IMR-90 (cell line): Measurements from ENCODE around the gene FBXO44.

Experiments
- BHLHE40 ChIP-seq: fragments of 150-350 bp; IDR thresholded peaks from 2 replicates; pipeline ENCODE4 v1.6.1; 2016; ENCODE audit warnings: mild to moderate bottlenecking, low read depth, low read length
- CHD1 ChIP-seq: IDR thresholded peaks from 2 replicates; pipeline ENCODE4 v1.6.1; 2012; ENCODE audit warnings: low read depth, low read length, improper control_type of control experiment
- CTCF ChIP-seq: conservative IDR thresholded peaks from 2 replicates; pipeline ENCODE4 v1.5.1; 2012; ENCODE audit warnings: mild to moderate bottlenecking, low read depth, low read length, improper control_type of control experiment
- MAFK ChIP-seq: IDR thresholded peaks from 2 replicates; pipeline ENCODE4 v1.6.1; 2012; ENCODE audit warnings: low read depth, low read length, improper control_type of control experiment
- MAZ ChIP-seq: IDR thresholded peaks from 2 replicates; pipeline ENCODE4 v1.6.1; 2012; ENCODE audit warnings: low read depth, mild to moderate bottlenecking, low read length, improper control_type of control experiment, moderate library complexity, borderline replicate concordance
- MXI1 ChIP-seq: IDR thresholded peaks from 2 replicates; pipeline ENCODE4 v1.6.1; 2012; ENCODE audit warnings: low read depth, mild to moderate bottlenecking, low read length, moderate library complexity, borderline replicate concordance
- POLR2A ChIP-seq: IDR thresholded peaks from 2 replicates; pipeline ENCODE4 v1.6.1; 2012; ENCODE audit warnings: mild to moderate bottlenecking, low read depth, low read length
- RAD21 ChIP-seq: IDR thresholded peaks from 2 replicates; pipeline ENCODE4 v1.6.1; 2012; ENCODE audit warnings: low read length, improper control_type of control experiment
- RCOR1 ChIP-seq: IDR thresholded peaks from 2 replicates; pipeline ENCODE4 v1.6.1; 2012; ENCODE audit warnings: mild to moderate bottlenecking, low read length, improper control_type of control experiment; ENCODE audit not compliant: insufficient replicate concordance
- RFX5 ChIP-seq: IDR thresholded peaks from 2 replicates; pipeline ENCODE4 v1.8.0; 2012; ENCODE audit warnings: low read depth, mild to moderate bottlenecking, low read length, moderate library complexity
- SMC3 ChIP-seq: fragments of 150-350 bp; IDR thresholded peaks from 2 replicates; pipeline ENCODE4 v1.6.1; 2016; ENCODE audit warnings: low read depth, mild to moderate bottlenecking, antibody characterized with exemption, low read length, moderate library complexity
- USF2 ChIP-seq: fragments of 150-350 bp; IDR thresholded peaks from 2 replicates; pipeline ENCODE4 v1.6.1; 2017; ENCODE audit warnings: mild to moderate bottlenecking, antibody characterized with exemption, low read length, low read depth

GRCh38 chr1:11712285-11712684, 57.6 kb downstream of the FBXO44 start:
- TF ChIP-seq POLR2A (no peak), MXI1 (no peak), RFX5 (no peak), CTCF (no peak), BHLHE40 (no peak), USF2 (no peak), MAFK (no peak), RCOR1 (no peak), RAD21 (no peak), MAZ (no peak), CHD1 (no peak), SMC3 (no peak)
